Prostate gland (tissue), 2 donors: Measurements from ENCODE around the gene CANT1. TPM values are rescaled to one million over a fixed set of nuclear protein-coding genes. Genes with fewer than 3 reads are reported as not detected.

Experiments
- DNase-seq: peaks from one replicate; pipeline ENCODE4 v3.0.0-alpha.2; 2019; ENCODE audit warnings: low spot score
- H3K27ac ChIP-seq, 2 donors: fragments of 200-600 bp; sonication (generic); 2 replicates each; pipeline ENCODE4 v1.5.1; 2017 to 2019
- H3K27me3 ChIP-seq: fragments of 200-600 bp; sonication (generic); replicated peaks from 2 replicates; pipeline ENCODE4 v1.5.1; 2019; ENCODE audit not compliant: insufficient read depth
- H3K36me3 ChIP-seq, 2 donors: fragments of 200-600 bp; sonication (generic); 1 replicate in 1 of 2; 2 replicates in 1 of 2; pipeline versions ENCODE4 v1.5.1 to v1.8.1; 2017 to 2019
- H3K4me1 ChIP-seq: fragments of 200-600 bp; sonication (generic); replicated peaks from 2 replicates; pipeline ENCODE4 v1.5.1; 2019
- H3K4me3 ChIP-seq, 2 donors: fragments of 200-600 bp; sonication (generic); 2 replicates each; pipeline ENCODE4 v1.5.1; 2017 to 2019
- H3K9me3 ChIP-seq: fragments of 200-600 bp; sonication (generic); 2 replicates; pipeline ENCODE4 v1.5.1; 2017
- CTCF ChIP-seq, 4 experiments: fragments of 200-600 bp in 2 of 4; fragments of 450-650 bp in 2 of 4; sonication (generic) in 2 of 4; IDR thresholded peaks; 1 replicate in 3 of 4; 2 replicates in 1 of 4; pipeline ENCODE4 v1.5.1; 2016 to 2019; ENCODE audit warnings: antibody characterized with exemption in 4 of 4, mild to moderate bottlenecking in 2 of 4, moderate library complexity in 2 of 4
- POLR2A ChIP-seq: fragments of 450-650 bp; IDR thresholded peaks from one replicate; pipeline ENCODE4 v1.6.1; 2016; ENCODE audit warnings: antibody characterized with exemption, mild to moderate bottlenecking
- POLR2AphosphoS5 ChIP-seq: sonication (generic); formaldehyde crosslinking; IDR thresholded peaks from one replicate; pipeline ENCODE4 v1.6.1; 2017; ENCODE audit warnings: antibody characterized with exemption
- WGBS: methylation state at CpG from one replicate; pipeline ENCODE4 v1.1.5; 2018; 5-methylcytosine and 5-hydroxymethylcytosine counted together
- intact Hi-C: fragments of 100-400 bp; cut with DNase I; formaldehyde crosslinking; loops from one replicate; pipeline ENCODE4 v1.14.2; 2022
- total RNA-seq, 2 donors: library from RNA; depleted of rRNA; stranded (reverse); fragments of >200 nt; gene quantifications; one replicate each; pipeline ENCODE4 v1.1.0, GENCODE V29; 2016

The CANT1 gene
- total RNA-seq, 2 donors from 2014 or later, result 89.7 to 201 TPM

GRCh38 chr17:78960928-78961327 is 48.6 kb downstream of the CANT1 start:
- 64% methylated on average over 5 of the region's 5 CpGs for WGBS
- DNase-seq, result no peak
- no peak overlapping the region for H3K27ac ChIP-seq

GRCh38 chr17:78959803-78960202 is 49.8 kb downstream of the CANT1 start:
- Histone ChIP-seq H3K27me3 (no peaks in the 10 kb centered on the region), H3K4me1 (no peaks in the 10 kb centered on the region), H3K36me3 (no peaks in the 10 kb centered on the region), H3K9me3 (no peaks in the 10 kb centered on the region), H3K27ac (no peak overlapping the region), H3K4me3 (no peak overlapping the region)
- intact Hi-C loops, result no loop called here
- 96% methylated on average over 12 of the region's 12 CpGs for WGBS
- no peak for DNase-seq
- TF ChIP-seq POLR2AphosphoS5, result no peak

More at GRCh38 chr17:78960928-78961327, 48.6 kb downstream of the CANT1 start:
- H3K4me1 ChIP-seq, result no peaks in the 10 kb centered on the region
- intact Hi-C loops, result no loop called here
- H3K27me3 ChIP-seq, result no peaks in the 10 kb centered on the region
- no peaks in the 10 kb centered on the region for H3K9me3 ChIP-seq
- H3K4me3 ChIP-seq, result no peak overlapping the region
- H3K36me3 ChIP-seq, result no peaks in the 10 kb centered on the region
- TF ChIP-seq POLR2AphosphoS5, result no peak
- no peak for TF ChIP-seq POLR2A
- TF ChIP-seq CTCF (IDR thresholded peaks at IDR 0.05), result no peak

GRCh38 chr17:78958641-78959127 is 50.9 kb downstream of the CANT1 start:
- no peak for DNase-seq
- no peak overlapping the region for H3K27ac ChIP-seq

GRCh38 chr17:78957128-78957527 is 52.4 kb downstream of the CANT1 start:
- intact Hi-C loops, result no loop called here
- H3K27ac ChIP-seq, result no peak overlapping the region
- H3K9me3 ChIP-seq, result no peaks in the 10 kb centered on the region
- no peak for TF ChIP-seq POLR2AphosphoS5
- no peak overlapping the region for H3K4me3 ChIP-seq
- WGBS, result 42% methylated on average over 12 of the region's 12 CpGs
- H3K36me3 ChIP-seq, result no peaks in the 10 kb centered on the region
- H3K4me1 ChIP-seq, result no peaks in the 10 kb centered on the region
- DNase-seq, result no peak
- no peaks in the 10 kb centered on the region for H3K27me3 ChIP-seq

More at GRCh38 chr17:78958641-78959127, 50.9 kb downstream of the CANT1 start:
- Histone ChIP-seq H3K4me3 (no peak overlapping the region), H3K36me3 (no peaks in the 10 kb centered on the region), H3K27me3 (no peaks in the 10 kb centered on the region), H3K4me1 (no peaks in the 10 kb centered on the region), H3K9me3 (no peaks in the 10 kb centered on the region)
- intact Hi-C loops, result no loop called here
- TF ChIP-seq POLR2A, result no peak
- no peak for TF ChIP-seq CTCF (IDR thresholded peaks at IDR 0.05)
- TF ChIP-seq POLR2AphosphoS5, result no peak
- WGBS, result 88% methylated on average over 7 of the region's 7 CpGs

- Histone ChIP-seq H3K4me3 (no peak overlapping the region), H3K9me3 (no peaks in the 10 kb centered on the region)
- WGBS, result 83% methylated on average over 11 of the region's 11 CpGs
These were observed 53.3 kb downstream of the CANT1 start for GRCh38 chr17:78956254-78956653.

More at GRCh38 chr17:78956254-78956653, 53.3 kb downstream of the CANT1 start:
- Histone ChIP-seq H3K4me1 (no peaks in the 10 kb centered on the region), H3K27ac (no peak overlapping the region), H3K36me3 (no peaks in the 10 kb centered on the region), H3K27me3 (no peaks in the 10 kb centered on the region)
- intact Hi-C loops, result no loop called here
- TF ChIP-seq CTCF (IDR thresholded peaks at IDR 0.05), result no peak
- no peak for TF ChIP-seq POLR2A
- no peak for TF ChIP-seq POLR2AphosphoS5
- no peak for DNase-seq
